ENCODE data around the gene CLRN3. TPM values are rescaled to one million over a fixed set of nuclear protein-coding genes. Genes with fewer than 3 reads are reported as not detected.

The CLRN3 gene
- total RNA-seq: not detected

DNA sequence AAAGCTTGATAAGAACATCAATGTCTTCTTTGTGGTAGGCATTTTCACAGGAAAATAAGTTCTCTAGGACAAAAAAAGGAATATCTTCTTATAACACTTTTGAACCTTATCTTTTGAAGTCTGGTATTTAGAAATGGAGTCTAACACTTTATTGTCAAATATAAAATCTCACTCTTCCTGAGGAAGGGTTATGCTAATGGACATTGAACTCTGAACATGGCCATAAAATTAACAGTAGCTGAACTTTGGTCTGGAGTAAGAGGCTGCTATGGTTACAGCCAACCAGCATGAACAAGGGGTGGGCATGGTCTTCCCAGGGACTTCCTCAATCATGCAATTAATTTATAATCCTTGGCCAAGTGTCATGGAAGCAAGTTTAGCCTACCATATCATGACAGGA, at the start of gene CLRN3:
Gene CLRN3 (minus strand): TSS at position 199 of the 400 bp plus-strand sequence. CDS start 157 bp downstream, at position 42.
- DNase-seq (ENCODE audit: low spot score) (no peak), ATAC-seq (ENCODE audit: low FRiP score) (no peak)
- TF ChIP-seq, protein P1, sequence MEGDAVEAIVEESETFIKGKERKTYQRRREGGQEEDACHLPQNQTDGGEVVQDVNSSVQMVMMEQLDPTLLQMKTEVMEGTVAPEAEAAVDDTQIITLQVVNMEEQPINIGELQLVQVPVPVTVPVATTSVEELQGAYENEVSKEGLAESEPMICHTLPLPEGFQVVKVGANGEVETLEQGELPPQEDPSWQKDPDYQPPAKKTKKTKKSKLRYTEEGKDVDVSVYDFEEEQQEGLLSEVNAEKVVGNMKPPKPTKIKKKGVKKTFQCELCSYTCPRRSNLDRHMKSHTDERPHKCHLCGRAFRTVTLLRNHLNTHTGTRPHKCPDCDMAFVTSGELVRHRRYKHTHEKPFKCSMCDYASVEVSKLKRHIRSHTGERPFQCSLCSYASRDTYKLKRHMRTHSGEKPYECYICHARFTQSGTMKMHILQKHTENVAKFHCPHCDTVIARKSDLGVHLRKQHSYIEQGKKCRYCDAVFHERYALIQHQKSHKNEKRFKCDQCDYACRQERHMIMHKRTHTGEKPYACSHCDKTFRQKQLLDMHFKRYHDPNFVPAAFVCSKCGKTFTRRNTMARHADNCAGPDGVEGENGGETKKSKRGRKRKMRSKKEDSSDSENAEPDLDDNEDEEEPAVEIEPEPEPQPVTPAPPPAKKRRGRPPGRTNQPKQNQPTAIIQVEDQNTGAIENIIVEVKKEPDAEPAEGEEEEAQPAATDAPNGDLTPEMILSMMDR (IDR thresholded peaks at IDR 0.05): no peak

GRCh38 chr10:127940866-127941640, 48.3 kb upstream of the CLRN3 start:
- ATAC-seq (ENCODE audit: low FRiP score): no peak
- TF ChIP-seq, protein P1 (IDR thresholded peaks at IDR 0.05): no peak
- no peak for DNase-seq (ENCODE audit: low spot score)

- TF ChIP-seq, protein P1 (IDR thresholded peaks at IDR 0.05): no peak
- no peak for DNase-seq (ENCODE audit: low spot score)
- no peak for ATAC-seq (ENCODE audit: low FRiP score)
These were observed 47.1 kb upstream of the CLRN3 start for GRCh38 chr10:127939786-127940330.

GRCh38 chr10:127937915-127938463, 45.2 kb upstream of the CLRN3 start:
- TF ChIP-seq, protein P1 (IDR thresholded peaks at IDR 0.05): no peak
- DNase-seq (ENCODE audit: low spot score): no peak
- no peak for ATAC-seq (ENCODE audit: low FRiP score)

DNA sequence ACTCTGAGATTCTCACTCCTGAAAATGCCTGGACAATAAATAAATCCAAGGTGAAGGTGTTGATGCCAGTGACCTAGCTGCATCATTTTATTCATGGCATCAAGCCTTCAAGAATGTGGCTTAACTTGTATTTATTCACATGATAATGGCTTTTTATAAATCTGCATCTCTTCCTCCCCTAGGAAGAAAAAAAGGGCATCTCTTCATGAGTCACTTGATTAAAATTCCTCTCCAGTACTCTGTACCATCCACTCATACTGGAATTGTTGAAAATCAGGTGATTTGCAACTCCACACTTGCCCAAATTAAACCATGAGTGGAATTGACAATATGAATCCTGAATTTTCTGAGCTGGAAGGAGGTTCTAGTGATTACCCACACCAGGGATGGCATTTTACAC, 44.3 kb upstream of the CLRN3 start:
- DNase-seq (ENCODE audit: low spot score) (no peak), ATAC-seq (ENCODE audit: low FRiP score) (peak; percentile 65)
- TF ChIP-seq, protein P1 (IDR thresholded peaks at IDR 0.05): no peak

DNA sequence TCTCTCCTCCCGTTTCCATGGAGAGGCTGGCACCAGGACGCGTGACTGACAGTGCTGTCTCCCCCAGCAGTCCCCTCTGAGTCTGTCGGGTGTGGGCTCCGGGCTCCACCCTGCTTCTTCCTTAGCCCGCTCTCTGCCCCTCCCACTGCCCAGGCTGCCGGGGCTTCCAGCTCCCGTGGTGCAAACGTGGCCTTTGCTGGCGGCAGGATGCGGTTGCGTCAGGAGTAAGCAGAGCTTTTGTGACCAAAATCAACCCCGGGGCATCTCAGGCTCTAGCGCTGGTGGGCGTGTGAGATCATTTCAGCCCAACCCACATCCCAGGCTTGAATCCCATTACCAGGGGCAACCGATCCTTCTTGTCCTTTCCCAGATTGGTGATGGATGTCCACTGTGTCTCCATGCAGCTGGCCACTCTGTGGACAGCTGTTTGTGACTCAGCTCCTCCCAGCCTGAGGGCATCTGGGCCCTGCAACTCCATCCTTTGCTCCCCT, 42.4 kb upstream of the CLRN3 start:
- ATAC-seq (ENCODE audit: low FRiP score) (no peak), DNase-seq (ENCODE audit: low spot score) (no peak)
- TF ChIP-seq, protein P1 (IDR thresholded peaks at IDR 0.05): no peak
